Measurements from ENCODE around the gene PDGFRB. TPM values are rescaled to one million over a fixed set of nuclear protein-coding genes. Genes with fewer than 3 reads are reported as not detected.

The PDGFRB gene
- polyA plus RNA-seq, 1 donor from 2014 or later = not detected

DNA sequence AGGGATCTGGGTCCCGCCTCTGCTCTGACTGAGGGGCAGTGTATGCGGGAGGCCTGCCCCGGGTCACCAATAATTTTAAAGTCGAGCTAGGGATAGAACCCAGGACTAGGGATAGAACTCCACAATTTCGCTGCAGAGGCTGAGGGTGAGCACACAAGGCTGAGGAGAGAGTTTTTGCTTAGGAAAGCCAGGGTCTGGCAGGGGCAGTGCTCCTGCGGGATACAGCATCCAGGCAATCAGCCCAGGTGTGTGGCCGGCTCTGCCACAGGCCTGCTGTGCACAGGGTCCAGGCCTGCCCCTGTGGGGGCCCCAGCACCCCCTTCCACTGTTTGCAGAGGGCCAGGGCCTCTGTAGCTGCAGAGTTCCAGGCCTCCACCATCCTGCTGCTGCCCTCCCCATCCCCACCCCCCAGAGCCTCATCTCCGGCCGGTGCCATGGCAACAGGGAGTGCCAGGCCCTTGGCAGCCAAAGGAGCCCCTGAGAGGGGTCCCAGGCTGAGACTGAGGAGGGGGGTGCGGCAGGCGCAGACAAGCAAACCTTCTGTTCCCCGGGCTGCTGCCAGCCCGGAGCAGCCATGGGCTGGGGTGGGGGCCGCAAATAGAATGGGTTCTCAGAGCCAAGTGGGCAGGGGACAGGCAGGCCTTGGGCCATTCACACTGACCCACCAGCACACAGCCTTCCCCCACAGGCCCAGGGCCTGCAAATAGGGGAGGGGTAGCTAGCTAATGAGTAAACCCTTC lies 8.6 kb downstream of the PDGFRB start:
- Histone ChIP-seq H3F3A (ENCODE audit: insufficient read depth, low read length, poor library complexity, severe bottlenecking) (no peaks in the 10 kb centered on the region), H3K36me3 (ENCODE audit: insufficient read depth, low read length) (no peaks in the 10 kb centered on the region), H3K9me3 (ENCODE audit: low read length) (no peaks in the 10 kb centered on the region), H3K9me2 (ENCODE audit: insufficient read depth, low read length) (no peaks in the 10 kb centered on the region), H3K79me2 (replicated peaks; ENCODE audit: insufficient read depth, low read length) (no peaks in the 10 kb centered on the region), H3K27me3 (ENCODE audit: insufficient read depth, low read depth, low read length) (no peaks in the 10 kb centered on the region), H3K4me3 (ENCODE audit: low read length) (no peak overlapping the region), H4K20me1 (ENCODE audit: insufficient read depth) (no peaks in the 10 kb centered on the region), H3K27ac (ENCODE audit: low read length) (no peak overlapping the region), H3K9ac (ENCODE audit: low read length) (no peak overlapping the region), H2AFZ (ENCODE audit: low read depth, low read length) (no peak overlapping the region), H3K4me2 (ENCODE audit: low read length) (no peak overlapping the region)
- TF ChIP-seq TAF1 (IDR thresholded peaks at IDR 0.05; ENCODE audit: low read depth) (no peak), EP300 (conservative IDR thresholded peaks at IDR 0.05; ENCODE audit: poor library complexity, severe bottlenecking) (no peak), SMC3 (conservative IDR thresholded peaks at IDR 0.05; ENCODE audit: poor library complexity) (no peak), EZH2 (IDR thresholded peaks at IDR 0.05; ENCODE audit: borderline replicate concordance, insufficient read depth, low read length, poor library complexity, severe bottlenecking) (no peak), POLR2AphosphoS5 (IDR thresholded peaks at IDR 0.05) (no peak), MXI1 (conservative IDR thresholded peaks at IDR 0.05; ENCODE audit: poor library complexity, severe bottlenecking) (no peak), RAD21 (conservative IDR thresholded peaks at IDR 0.05) (no peak)
- TF ChIP-seq, protein P1, sequence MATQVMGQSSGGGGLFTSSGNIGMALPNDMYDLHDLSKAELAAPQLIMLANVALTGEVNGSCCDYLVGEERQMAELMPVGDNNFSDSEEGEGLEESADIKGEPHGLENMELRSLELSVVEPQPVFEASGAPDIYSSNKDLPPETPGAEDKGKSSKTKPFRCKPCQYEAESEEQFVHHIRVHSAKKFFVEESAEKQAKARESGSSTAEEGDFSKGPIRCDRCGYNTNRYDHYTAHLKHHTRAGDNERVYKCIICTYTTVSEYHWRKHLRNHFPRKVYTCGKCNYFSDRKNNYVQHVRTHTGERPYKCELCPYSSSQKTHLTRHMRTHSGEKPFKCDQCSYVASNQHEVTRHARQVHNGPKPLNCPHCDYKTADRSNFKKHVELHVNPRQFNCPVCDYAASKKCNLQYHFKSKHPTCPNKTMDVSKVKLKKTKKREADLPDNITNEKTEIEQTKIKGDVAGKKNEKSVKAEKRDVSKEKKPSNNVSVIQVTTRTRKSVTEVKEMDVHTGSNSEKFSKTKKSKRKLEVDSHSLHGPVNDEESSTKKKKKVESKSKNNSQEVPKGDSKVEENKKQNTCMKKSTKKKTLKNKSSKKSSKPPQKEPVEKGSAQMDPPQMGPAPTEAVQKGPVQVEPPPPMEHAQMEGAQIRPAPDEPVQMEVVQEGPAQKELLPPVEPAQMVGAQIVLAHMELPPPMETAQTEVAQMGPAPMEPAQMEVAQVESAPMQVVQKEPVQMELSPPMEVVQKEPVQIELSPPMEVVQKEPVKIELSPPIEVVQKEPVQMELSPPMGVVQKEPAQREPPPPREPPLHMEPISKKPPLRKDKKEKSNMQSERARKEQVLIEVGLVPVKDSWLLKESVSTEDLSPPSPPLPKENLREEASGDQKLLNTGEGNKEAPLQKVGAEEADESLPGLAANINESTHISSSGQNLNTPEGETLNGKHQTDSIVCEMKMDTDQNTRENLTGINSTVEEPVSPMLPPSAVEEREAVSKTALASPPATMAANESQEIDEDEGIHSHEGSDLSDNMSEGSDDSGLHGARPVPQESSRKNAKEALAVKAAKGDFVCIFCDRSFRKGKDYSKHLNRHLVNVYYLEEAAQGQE (IDR thresholded peaks at IDR 0.05; ENCODE audit: borderline replicate concordance) = no peak
- TF ChIP-seq, protein P2, sequence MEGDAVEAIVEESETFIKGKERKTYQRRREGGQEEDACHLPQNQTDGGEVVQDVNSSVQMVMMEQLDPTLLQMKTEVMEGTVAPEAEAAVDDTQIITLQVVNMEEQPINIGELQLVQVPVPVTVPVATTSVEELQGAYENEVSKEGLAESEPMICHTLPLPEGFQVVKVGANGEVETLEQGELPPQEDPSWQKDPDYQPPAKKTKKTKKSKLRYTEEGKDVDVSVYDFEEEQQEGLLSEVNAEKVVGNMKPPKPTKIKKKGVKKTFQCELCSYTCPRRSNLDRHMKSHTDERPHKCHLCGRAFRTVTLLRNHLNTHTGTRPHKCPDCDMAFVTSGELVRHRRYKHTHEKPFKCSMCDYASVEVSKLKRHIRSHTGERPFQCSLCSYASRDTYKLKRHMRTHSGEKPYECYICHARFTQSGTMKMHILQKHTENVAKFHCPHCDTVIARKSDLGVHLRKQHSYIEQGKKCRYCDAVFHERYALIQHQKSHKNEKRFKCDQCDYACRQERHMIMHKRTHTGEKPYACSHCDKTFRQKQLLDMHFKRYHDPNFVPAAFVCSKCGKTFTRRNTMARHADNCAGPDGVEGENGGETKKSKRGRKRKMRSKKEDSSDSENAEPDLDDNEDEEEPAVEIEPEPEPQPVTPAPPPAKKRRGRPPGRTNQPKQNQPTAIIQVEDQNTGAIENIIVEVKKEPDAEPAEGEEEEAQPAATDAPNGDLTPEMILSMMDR (IDR thresholded peaks at IDR 0.05; ENCODE audit: poor library complexity, severe bottlenecking) = no peak

DNA sequence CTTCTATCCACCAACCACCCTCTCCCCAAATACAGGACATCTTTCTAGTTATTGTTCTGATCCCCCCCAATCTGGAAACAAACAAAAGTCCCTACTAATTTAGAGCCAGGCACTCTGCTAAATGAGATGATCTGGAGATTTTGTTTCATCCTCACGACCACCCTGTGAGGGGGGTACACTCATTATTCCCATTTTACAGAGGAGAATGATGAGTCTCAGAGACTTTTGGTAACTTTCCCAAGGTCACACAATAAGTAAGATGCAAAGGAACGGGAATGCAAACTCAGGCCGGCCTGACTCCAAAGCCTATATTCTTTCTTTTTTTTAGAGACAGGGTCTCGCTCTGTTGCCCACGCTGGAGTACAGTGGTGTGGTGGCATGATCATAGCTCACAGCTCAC lies 9.4 kb downstream of the PDGFRB start:
- Histone ChIP-seq H3K27ac (ENCODE audit: low read length) (no peak overlapping the region), H3K27me3 (ENCODE audit: insufficient read depth, low read depth, low read length) (no peaks in the 10 kb centered on the region), H4K20me1 (ENCODE audit: insufficient read depth) (no peaks in the 10 kb centered on the region), H3K4me3 (ENCODE audit: low read length) (no peak overlapping the region), H3K9me2 (ENCODE audit: insufficient read depth, low read length) (no peaks in the 10 kb centered on the region), H3K9ac (ENCODE audit: low read length) (no peak overlapping the region), H3K9me3 (ENCODE audit: low read length) (no peaks in the 10 kb centered on the region), H3K36me3 (ENCODE audit: insufficient read depth, low read length) (no peaks in the 10 kb centered on the region), H3K4me2 (ENCODE audit: low read length) (no peak overlapping the region), H3K79me2 (replicated peaks; ENCODE audit: insufficient read depth, low read length) (no peaks in the 10 kb centered on the region), H3F3A (ENCODE audit: insufficient read depth, low read length, poor library complexity, severe bottlenecking) (no peaks in the 10 kb centered on the region), H2AFZ (ENCODE audit: low read depth, low read length) (no peak overlapping the region)
- TF ChIP-seq TAF1 (IDR thresholded peaks at IDR 0.05; ENCODE audit: low read depth) (no peak), MXI1 (conservative IDR thresholded peaks at IDR 0.05; ENCODE audit: poor library complexity, severe bottlenecking) (no peak), SMC3 (conservative IDR thresholded peaks at IDR 0.05; ENCODE audit: poor library complexity) (no peak), EZH2 (IDR thresholded peaks at IDR 0.05; ENCODE audit: borderline replicate concordance, insufficient read depth, low read length, poor library complexity, severe bottlenecking) (no peak), RAD21 (conservative IDR thresholded peaks at IDR 0.05) (no peak), POLR2AphosphoS5 (IDR thresholded peaks at IDR 0.05) (no peak), EP300 (conservative IDR thresholded peaks at IDR 0.05; ENCODE audit: poor library complexity, severe bottlenecking) (no peak)
- TF ChIP-seq, protein P1 (IDR thresholded peaks at IDR 0.05; ENCODE audit: borderline replicate concordance) = no peak
- TF ChIP-seq, protein P2 (IDR thresholded peaks at IDR 0.05; ENCODE audit: poor library complexity, severe bottlenecking) = no peak

All from neural cell (in vitro differentiated cells).